ENCODE results near the gene EXOC6B. TPM values are rescaled to one million over a fixed set of nuclear protein-coding genes. Genes with fewer than 3 reads are reported as not detected.

EXOC6B gene
- total RNA-seq, 1 donor from 2014 or later, result 7.7 TPM

DNA sequence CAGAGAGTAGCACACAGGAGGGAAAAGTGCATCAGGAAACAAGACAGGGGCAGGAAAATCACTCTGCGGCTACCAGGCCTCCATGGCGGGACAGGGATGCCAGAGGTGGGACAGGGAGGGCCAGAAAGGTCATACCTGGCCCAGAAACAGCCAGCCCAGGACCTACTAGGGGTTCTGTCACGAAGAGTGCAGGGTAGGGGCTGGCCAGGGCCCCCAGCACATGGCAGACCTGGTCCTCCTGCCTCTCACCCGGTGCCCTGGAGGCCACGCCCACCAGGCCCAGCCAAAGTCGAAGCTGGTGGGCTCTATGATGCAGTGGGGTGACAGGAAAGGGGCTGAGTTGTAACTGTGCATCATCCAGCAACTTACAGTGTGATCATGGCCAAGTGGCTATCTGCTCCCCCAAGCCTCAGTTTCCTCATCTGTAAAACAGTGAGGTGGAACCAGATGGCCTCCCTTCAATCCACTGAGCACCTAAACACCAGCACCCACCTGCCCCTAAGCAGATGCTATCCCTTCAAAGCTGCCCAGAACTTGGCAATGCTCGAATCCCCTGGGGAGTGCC is 688.8 kb downstream of the EXOC6B start:
- DNase-seq (ENCODE audit: low read depth), result no peak
- no peak overlapping the region for H3K4me3 ChIP-seq (ENCODE audit: low read depth, low read length)
- TF ChIP-seq, protein P1, sequence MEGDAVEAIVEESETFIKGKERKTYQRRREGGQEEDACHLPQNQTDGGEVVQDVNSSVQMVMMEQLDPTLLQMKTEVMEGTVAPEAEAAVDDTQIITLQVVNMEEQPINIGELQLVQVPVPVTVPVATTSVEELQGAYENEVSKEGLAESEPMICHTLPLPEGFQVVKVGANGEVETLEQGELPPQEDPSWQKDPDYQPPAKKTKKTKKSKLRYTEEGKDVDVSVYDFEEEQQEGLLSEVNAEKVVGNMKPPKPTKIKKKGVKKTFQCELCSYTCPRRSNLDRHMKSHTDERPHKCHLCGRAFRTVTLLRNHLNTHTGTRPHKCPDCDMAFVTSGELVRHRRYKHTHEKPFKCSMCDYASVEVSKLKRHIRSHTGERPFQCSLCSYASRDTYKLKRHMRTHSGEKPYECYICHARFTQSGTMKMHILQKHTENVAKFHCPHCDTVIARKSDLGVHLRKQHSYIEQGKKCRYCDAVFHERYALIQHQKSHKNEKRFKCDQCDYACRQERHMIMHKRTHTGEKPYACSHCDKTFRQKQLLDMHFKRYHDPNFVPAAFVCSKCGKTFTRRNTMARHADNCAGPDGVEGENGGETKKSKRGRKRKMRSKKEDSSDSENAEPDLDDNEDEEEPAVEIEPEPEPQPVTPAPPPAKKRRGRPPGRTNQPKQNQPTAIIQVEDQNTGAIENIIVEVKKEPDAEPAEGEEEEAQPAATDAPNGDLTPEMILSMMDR (conservative IDR thresholded peaks at IDR 0.05; ENCODE audit: low read depth, low read length), result no peak

DNA sequence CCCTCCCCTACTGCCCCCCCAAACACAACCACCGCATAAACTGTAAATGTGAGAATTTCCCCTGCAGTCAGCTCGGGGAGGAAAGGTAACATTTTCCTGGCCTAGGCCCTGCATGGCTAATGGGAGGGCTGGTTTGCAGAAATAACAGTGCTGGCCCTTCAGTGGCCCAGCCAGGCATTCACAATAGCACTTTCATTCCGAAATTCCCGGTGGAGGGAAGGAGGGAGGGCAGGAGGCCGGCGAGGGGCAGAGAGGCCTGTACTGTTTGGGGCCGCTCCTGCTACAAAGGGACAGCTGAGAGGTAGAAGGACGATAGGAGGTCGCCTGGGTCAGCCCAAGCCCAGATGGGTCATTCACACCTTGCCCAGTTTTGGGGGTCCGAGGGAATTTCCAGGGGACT is 689.5 kb downstream of the EXOC6B start:
- TF ChIP-seq, protein P1 (conservative IDR thresholded peaks at IDR 0.05; ENCODE audit: low read depth, low read length), result no peak
- H3K4me3 ChIP-seq (ENCODE audit: low read depth, low read length), result no peak overlapping the region
- no peak for DNase-seq (ENCODE audit: low read depth)

DNA sequence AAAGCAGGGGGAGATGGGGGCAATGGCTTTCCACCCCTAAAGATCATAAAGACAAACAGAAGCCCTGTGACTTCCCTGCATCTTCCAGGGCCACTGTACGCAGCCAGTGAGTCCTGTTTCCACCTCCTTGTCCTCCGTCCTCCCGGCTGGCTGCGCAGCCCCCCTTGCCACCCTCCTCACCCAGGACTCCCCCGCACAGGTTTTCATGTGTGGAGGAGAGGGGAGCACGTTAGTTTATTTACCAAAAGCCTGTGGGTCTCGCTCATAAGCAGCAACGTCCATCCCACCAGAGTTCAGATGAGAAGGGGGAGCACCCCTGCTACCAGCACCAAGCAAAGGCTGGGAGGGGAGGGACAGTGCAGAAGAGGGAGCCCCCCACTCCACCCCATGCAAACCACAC is 689.9 kb downstream of the EXOC6B start:
- DNase-seq (ENCODE audit: low read depth), result no peak
- TF ChIP-seq, protein P1 (conservative IDR thresholded peaks at IDR 0.05; ENCODE audit: low read depth, low read length), result no peak
- no peak overlapping the region for H3K4me3 ChIP-seq (ENCODE audit: low read depth, low read length)

DNA sequence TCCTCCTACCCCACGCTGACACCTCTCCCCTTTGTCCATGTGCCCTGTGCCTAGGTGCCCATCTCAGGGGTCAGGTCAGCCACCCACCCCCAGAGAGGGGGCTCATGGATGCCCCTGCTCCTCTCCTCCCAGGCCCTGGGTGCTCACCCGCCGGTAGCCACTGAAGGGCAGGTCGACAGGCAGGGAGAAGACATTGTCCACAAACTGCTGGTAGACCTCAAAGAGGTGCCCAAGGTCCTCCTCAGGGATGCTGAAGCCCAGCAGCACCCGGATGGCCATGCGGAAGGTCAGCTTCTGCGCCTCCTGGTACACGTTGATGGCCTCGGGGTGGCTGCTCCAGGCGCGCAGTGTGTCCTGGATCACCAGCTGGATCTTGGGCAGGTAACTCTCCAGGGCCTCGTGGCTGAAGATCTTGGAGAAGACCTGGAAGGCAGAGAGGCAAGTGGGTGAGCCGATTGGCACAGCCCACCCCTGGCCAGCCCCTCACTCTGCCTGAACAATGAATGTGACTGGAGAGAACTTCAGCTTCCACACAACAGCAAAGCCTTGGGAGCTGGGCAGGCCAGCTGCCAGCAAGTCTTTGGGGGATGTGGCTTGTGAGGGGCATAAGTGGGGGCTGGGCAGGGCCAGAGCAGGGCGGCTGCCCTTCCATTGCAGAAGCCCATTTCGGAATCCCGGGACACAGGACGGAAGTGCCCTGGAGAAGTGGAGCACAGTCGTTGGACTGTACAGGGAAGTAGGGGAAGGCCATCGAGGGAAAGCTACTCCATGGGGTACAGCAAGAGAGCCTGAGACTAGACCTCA is 690.6 kb downstream of the EXOC6B start:
- TF ChIP-seq, protein P1 (conservative IDR thresholded peaks at IDR 0.05; ENCODE audit: low read depth, low read length), result no peak
- no peak for DNase-seq (ENCODE audit: low read depth)
- no peak overlapping the region for H3K4me3 ChIP-seq (ENCODE audit: low read depth, low read length)

DNA sequence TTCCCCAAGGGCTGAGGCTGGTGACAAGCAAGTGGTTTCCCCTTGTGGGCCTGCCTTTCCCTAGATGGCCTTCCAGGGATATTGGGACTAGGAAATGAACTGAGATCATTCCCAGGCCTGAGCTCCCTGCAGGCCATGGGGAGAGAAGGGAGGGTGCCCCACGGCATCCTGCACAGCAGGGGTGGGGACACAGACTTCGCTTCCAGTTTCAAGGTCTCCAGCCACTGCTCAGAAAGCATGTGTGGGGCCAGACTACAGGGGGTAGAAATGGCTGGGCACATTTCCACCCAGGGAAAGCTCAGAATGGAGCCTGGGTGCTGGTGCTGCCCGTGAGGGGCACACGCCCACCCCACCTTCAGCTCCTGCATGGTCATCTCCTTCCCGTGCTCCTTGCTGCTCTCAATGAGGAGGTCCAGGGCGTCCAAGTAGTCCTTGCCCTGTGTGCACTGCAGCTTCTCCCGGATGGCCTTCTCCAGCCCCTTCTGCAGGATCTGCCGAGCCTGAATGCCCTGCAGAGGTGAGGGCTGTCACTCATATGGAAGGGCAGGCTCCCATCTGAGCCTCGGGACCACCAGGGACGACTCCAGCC is 691.3 kb downstream of the EXOC6B start:
- H3K4me3 ChIP-seq (ENCODE audit: low read depth, low read length), result no peak overlapping the region
- TF ChIP-seq, protein P1 (conservative IDR thresholded peaks at IDR 0.05; ENCODE audit: low read depth, low read length), result no peak

DNA sequence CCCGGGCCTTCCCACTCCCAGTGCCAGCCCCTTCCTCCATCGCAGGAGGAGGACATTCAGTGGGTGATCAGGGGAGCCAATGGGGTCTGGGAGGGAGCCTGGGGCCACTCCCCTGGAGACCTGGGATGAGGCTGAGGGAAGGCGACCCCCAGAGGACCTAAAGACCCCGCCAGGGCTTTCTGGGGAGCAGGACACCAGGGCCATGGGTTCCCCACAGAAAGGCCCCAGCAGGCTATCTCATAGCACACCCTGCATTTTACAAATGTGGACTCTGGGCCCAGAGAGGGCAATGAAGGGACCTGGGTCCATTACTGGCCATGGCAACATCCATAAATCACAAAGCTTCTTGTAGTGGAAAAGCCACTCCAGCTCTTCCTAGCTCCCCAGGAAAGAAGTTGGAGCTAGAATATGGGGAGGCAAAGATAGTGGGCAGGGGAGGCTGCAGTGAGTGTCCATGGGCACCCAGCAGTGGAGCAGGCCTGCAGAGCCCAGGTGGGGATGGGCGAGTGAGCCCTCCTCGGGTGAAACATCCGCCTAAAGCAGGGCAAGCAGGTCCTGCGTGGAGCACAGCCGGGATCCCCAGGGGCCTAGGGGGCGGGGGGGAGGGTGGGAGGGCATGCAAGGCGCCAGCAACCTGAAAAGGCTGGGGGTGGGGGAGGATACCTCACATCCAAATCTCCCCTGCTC is 692.0 kb downstream of the EXOC6B start:
- no peak for DNase-seq (ENCODE audit: low read depth)
- TF ChIP-seq, protein P1 (conservative IDR thresholded peaks at IDR 0.05; ENCODE audit: low read depth, low read length), result no peak
- H3K4me3 ChIP-seq (ENCODE audit: low read depth, low read length), result no peak overlapping the region

More for the DNA sequence above, 691.3 kb downstream of the EXOC6B start:
- DNase-seq (ENCODE audit: low read depth), result no peak

All from epithelial cell of proximal tubule (primary cell).